IMR-90 (cell line): Measurements from ENCODE around the gene GPX3. TPM values are rescaled to one million over a fixed set of nuclear protein-coding genes. Genes with fewer than 3 reads are reported as not detected.

Experiments used
- ATAC-seq: fragments of 200-7000 bp; cut with Tn5 transposase; 2 replicates; pipeline ENCODE4 v1.9.1; 2020; ENCODE audit warnings: low read depth, mild to moderate bottlenecking, moderate library complexity
- BruUV-seq: library from RNA; stranded (reverse); fragments of 400-500 nt; replicated peaks from 2 replicates; lab custom pipeline; 2021; lab: Mats Ljungman, UMichigan
- CTCF ChIA-PET: fragments of 300-600 bp; formaldehyde crosslinking; extraction: SDS; loops from one replicate; lab custom pipeline; 2021; ENCODE audit warnings: antibody characterized with exemption; lab: Yijun Ruan, JAX
- POLR2A ChIA-PET: fragments of 300-600 bp; sonication (Branson Sonifier 250); formaldehyde crosslinking; loops from one replicate; lab custom pipeline; 2022; ENCODE audit warnings: antibody characterized with exemption; ENCODE audit not compliant: unreplicated experiment; lab: Charles Lee
- DNase-seq: peaks from one replicate; pipeline ENCODE4 v3.0.0; 2013
- H2AFZ ChIP-seq: replicated peaks from 2 replicates; pipeline ENCODE3; 2013; ENCODE audit warnings: low read length, mild to moderate bottlenecking; ENCODE audit not compliant: poor library complexity
- H2AK5ac ChIP-seq: 2 replicates; pipeline ENCODE4 v1.6.1; 2013; ENCODE audit warnings: low read depth, low read length, inconsistent platforms
- H2AK9ac ChIP-seq: replicated peaks from 2 replicates; pipeline ENCODE3; 2013; ENCODE audit warnings: mild to moderate bottlenecking, low read depth, low read length, moderate library complexity; ENCODE audit not compliant: poor library complexity
- H2BK120ac ChIP-seq: 2 replicates; pipeline ENCODE4 v1.6.1; 2013; ENCODE audit warnings: low read depth, low read length, inconsistent platforms
- H2BK15ac ChIP-seq: 3 replicates; pipeline ENCODE4 v1.6.1; 2013; ENCODE audit warnings: low read depth, low read length, inconsistent platforms
- H2BK20ac ChIP-seq: 2 replicates; pipeline ENCODE4 v1.6.1; 2013; ENCODE audit warnings: low read depth, mild to moderate bottlenecking, inconsistent platforms, low read length, moderate library complexity
- H2BK5ac ChIP-seq: 2 replicates; pipeline ENCODE4 v1.6.1; 2013; ENCODE audit warnings: mild to moderate bottlenecking, low read depth, low read length, inconsistent platforms; ENCODE audit not compliant: poor library complexity, severe bottlenecking
- H3K14ac ChIP-seq: replicated peaks from 2 replicates; pipeline ENCODE4 v1.6.1; 2013; ENCODE audit warnings: low read depth, low read length, inconsistent platforms
- H3K18ac ChIP-seq: 2 replicates; pipeline ENCODE4 v1.6.1; 2013; ENCODE audit warnings: low read depth, low read length, control low read depth
- H3K23ac ChIP-seq: 2 replicates; pipeline ENCODE4 v1.6.1; 2013; ENCODE audit warnings: low read depth, low read length, inconsistent platforms
- H3K27ac ChIP-seq: 2 replicates; pipeline ENCODE4 v1.5.1; 2013; ENCODE audit warnings: mild to moderate bottlenecking, control low read depth, low read length; ENCODE audit not compliant: insufficient read depth
- H3K27me3 ChIP-seq: 2 replicates; pipeline ENCODE4 v1.6.1; 2013; ENCODE audit warnings: low read length; ENCODE audit not compliant: control insufficient read depth, insufficient read depth
- H3K36me3 ChIP-seq: 2 replicates; pipeline ENCODE4 v1.6.1; 2013; ENCODE audit warnings: low read length, mixed read lengths; ENCODE audit not compliant: control insufficient read depth, insufficient read depth
- H3K4ac ChIP-seq: 2 replicates; pipeline ENCODE4 v1.6.1; 2013; ENCODE audit warnings: low read depth, low read length, inconsistent platforms
- H3K4me1 ChIP-seq: 2 replicates; pipeline ENCODE4 v1.6.1; 2013; ENCODE audit warnings: low read length, mixed read lengths; ENCODE audit not compliant: control insufficient read depth, insufficient read depth
- H3K4me2 ChIP-seq: 2 replicates; pipeline ENCODE4 v1.6.1; 2013; ENCODE audit warnings: low read depth, mild to moderate bottlenecking, control low read depth, low read length, moderate library complexity
- H3K4me3 ChIP-seq: 2 replicates; pipeline ENCODE4 v1.5.1; 2013; ENCODE audit warnings: low read depth, mild to moderate bottlenecking, control low read depth, low read length, moderate library complexity; ENCODE audit not compliant: insufficient read depth
- H3K56ac ChIP-seq: 2 replicates; pipeline ENCODE4 v1.6.1; 2013; ENCODE audit warnings: low read length, inconsistent platforms; ENCODE audit not compliant: insufficient read depth; ENCODE audit errors: extremely low read depth
- H3K79me1 ChIP-seq, 2 experiments: 2 replicates each; pipeline ENCODE4 v1.6.1; 2013; ENCODE audit warnings: low read length in 2 of 2, inconsistent platforms in 1 of 2, low read depth in 1 of 2
- H3K9ac ChIP-seq: 2 replicates; pipeline ENCODE4 v1.6.1; 2013; ENCODE audit warnings: low read depth, low read length, control low read depth
- H3K9me1 ChIP-seq: 2 replicates; pipeline ENCODE4 v1.6.1; 2013; ENCODE audit warnings: low read length, inconsistent platforms; ENCODE audit not compliant: insufficient read depth
- H3K9me3 ChIP-seq: 2 replicates; pipeline ENCODE4 v1.6.1; 2013; ENCODE audit warnings: low read length; ENCODE audit not compliant: control insufficient read depth, insufficient read depth
- H4K20me1 ChIP-seq: 2 replicates; pipeline ENCODE4 v1.6.1; 2013; ENCODE audit warnings: low read length, inconsistent platforms; ENCODE audit not compliant: insufficient read depth
- H4K5ac ChIP-seq: 2 replicates; pipeline ENCODE4 v1.6.1; 2013; ENCODE audit warnings: mild to moderate bottlenecking, low read depth, low read length, control low read depth
- H4K8ac ChIP-seq, 2 experiments: 2 replicates each; pipeline ENCODE4 v1.6.1; 2013; ENCODE audit warnings: low read depth in 2 of 2, low read length in 2 of 2, control low read depth in 1 of 2, inconsistent platforms in 1 of 2
- H4K91ac ChIP-seq: 2 replicates; pipeline ENCODE4 v1.6.1; 2013; ENCODE audit warnings: low read depth, low read length, inconsistent platforms; ENCODE audit not compliant: insufficient read depth
- BHLHE40 ChIP-seq: fragments of 150-350 bp; IDR thresholded peaks from 2 replicates; pipeline ENCODE4 v1.6.1; 2016; ENCODE audit warnings: mild to moderate bottlenecking, low read depth, low read length
- CEBPB ChIP-seq: IDR thresholded peaks from 2 replicates; pipeline ENCODE4 v1.6.1; 2012; ENCODE audit warnings: low read depth, low read length, improper control_type of control experiment
- ELK1 ChIP-seq: fragments of 150-350 bp; IDR thresholded peaks from 2 replicates; pipeline ENCODE4 v1.6.1; 2016; ENCODE audit warnings: low read depth, mild to moderate bottlenecking, low read length, moderate library complexity, borderline replicate concordance
- MAFK ChIP-seq: IDR thresholded peaks from 2 replicates; pipeline ENCODE4 v1.6.1; 2012; ENCODE audit warnings: low read depth, low read length, improper control_type of control experiment
- MXI1 ChIP-seq: IDR thresholded peaks from 2 replicates; pipeline ENCODE4 v1.6.1; 2012; ENCODE audit warnings: low read depth, mild to moderate bottlenecking, low read length, moderate library complexity, borderline replicate concordance
- RAD21 ChIP-seq: IDR thresholded peaks from 2 replicates; pipeline ENCODE4 v1.6.1; 2012; ENCODE audit warnings: low read length, improper control_type of control experiment
- USF2 ChIP-seq: fragments of 150-350 bp; IDR thresholded peaks from 2 replicates; pipeline ENCODE4 v1.6.1; 2017; ENCODE audit warnings: mild to moderate bottlenecking, antibody characterized with exemption, low read length, low read depth
- WGBS, 2 experiments: methylation state at CpG; one replicate each; pipeline versions ENCODE4 v1.1.5 to v1.1.7; 2013; ENCODE audit warnings: missing lambda C conversion rate in 2 of 2; ENCODE audit not compliant: insufficient read length in 1 of 2; ENCODE audit errors: extremely low coverage in 2 of 2; 5-methylcytosine and 5-hydroxymethylcytosine counted together
- dilution Hi-C: fragments of 300-500 bp; cut with HindIII; formaldehyde crosslinking; loops from one replicate; pipeline ENCODE4 v1.14.3; 2018; ENCODE audit warnings: low sequenced_read_pairs; ENCODE audit not compliant: unreplicated experiment
- in situ Hi-C: fragments of 300-500 bp; cut with MboI; formaldehyde crosslinking; loops from 3 replicates; pipeline ENCODE4 v1.14.3; 2019; ENCODE audit warnings: low sequenced_read_pairs, inconsistent platforms, mixed read lengths
- intact Hi-C: fragments of 100-400 bp; cut with micrococcal nuclease; formaldehyde crosslinking; loops from 2 replicates; pipeline ENCODE4 v1.10.0; 2022
- polyA plus RNA-seq, 3 experiments: library from polyadenylated mRNA; depleted of rRNA; stranded (reverse); fragments of >200 nt; gene quantifications; 2 replicates each; pipeline ENCODE4 v1.2.3, GENCODE V29; 2012; ENCODE audit warnings: low replicate concordance in 1 of 3
- total RNA-seq: library from RNA; depleted of rRNA; stranded (reverse); fragments of >200 nt; gene quantifications from 2 replicates; pipeline ENCODE4 v1.2.3, GENCODE V29; 2012
- TF ChIP-seq, protein P1 (sequence below): conservative IDR thresholded peaks from 2 replicates; pipeline ENCODE4 v1.5.1; 2012; ENCODE audit warnings: mild to moderate bottlenecking, low read depth, low read length, improper control_type of control experiment

The GPX3 gene
- total and polyA plus RNA-seq, 2 of the 4 experiments (the other 2 are of a cell fraction), result 0.36 to 1.0 TPM

GRCh38 chr5:151029179-151030055 lies 9.0 kb downstream of the GPX3 start (continued):
- TF ChIP-seq USF2, result no peak

- TF ChIP-seq RAD21 (no peak), MXI1 (no peak), CEBPB (no peak), ELK1 (no peak), BHLHE40 (no peak), MAFK (no peak)
- TF ChIP-seq, protein P1, sequence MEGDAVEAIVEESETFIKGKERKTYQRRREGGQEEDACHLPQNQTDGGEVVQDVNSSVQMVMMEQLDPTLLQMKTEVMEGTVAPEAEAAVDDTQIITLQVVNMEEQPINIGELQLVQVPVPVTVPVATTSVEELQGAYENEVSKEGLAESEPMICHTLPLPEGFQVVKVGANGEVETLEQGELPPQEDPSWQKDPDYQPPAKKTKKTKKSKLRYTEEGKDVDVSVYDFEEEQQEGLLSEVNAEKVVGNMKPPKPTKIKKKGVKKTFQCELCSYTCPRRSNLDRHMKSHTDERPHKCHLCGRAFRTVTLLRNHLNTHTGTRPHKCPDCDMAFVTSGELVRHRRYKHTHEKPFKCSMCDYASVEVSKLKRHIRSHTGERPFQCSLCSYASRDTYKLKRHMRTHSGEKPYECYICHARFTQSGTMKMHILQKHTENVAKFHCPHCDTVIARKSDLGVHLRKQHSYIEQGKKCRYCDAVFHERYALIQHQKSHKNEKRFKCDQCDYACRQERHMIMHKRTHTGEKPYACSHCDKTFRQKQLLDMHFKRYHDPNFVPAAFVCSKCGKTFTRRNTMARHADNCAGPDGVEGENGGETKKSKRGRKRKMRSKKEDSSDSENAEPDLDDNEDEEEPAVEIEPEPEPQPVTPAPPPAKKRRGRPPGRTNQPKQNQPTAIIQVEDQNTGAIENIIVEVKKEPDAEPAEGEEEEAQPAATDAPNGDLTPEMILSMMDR, result no peak
- ChIA-PET POLR2A (no interaction called here), CTCF (interaction anchor here (0.8 to 1.3 kb wide), 2 partner anchors 9 to 85 kb away, joined by 3 to 4 read pairs; no protein-coding TSS in a partner anchor)
- Histone ChIP-seq H3K9me1 (peaks cover 34% of the 10 kb centered on the region), H3K9ac (no peak overlapping the region), H3K36me3 (peaks cover 60% of the 10 kb centered on the region), H3K4me3 (no peak overlapping the region), H2AK5ac (no peak overlapping the region), H3K9me3 (no peaks in the 10 kb centered on the region), H2AK9ac (no peak overlapping the region), H2BK20ac (no peak overlapping the region), H3K4me2 (no peak overlapping the region), H3K27ac (peak overlapping the region; percentile 12; the same call in 1 of the 2 replicates), H2AFZ (no peak overlapping the region), H3K23ac (no peak overlapping the region), H4K91ac (no peak overlapping the region), H3K79me1 (peaks cover 5 to 14% of the 10 kb centered on the region in 2 experiments; a peak in 2 of 4 replicates), H4K20me1 (peaks cover 2% of the 10 kb centered on the region), H3K4me1 (peaks cover 4% of the 10 kb centered on the region; the same call in 1 of the 2 replicates), H3K4ac (no peak overlapping the region), H4K5ac (no peak overlapping the region; the same call in 1 of the 2 replicates), H2BK120ac (no peak overlapping the region), H4K8ac (no peak overlapping the region), H3K56ac (no peak overlapping the region), H3K18ac (no peak overlapping the region; the same call in 1 of the 2 replicates), H2BK15ac (no peak overlapping the region), H3K14ac (no peak overlapping the region), H3K27me3 (no peaks in the 10 kb centered on the region), H2BK5ac (no peak overlapping the region)
- WGBS, 2 experiments, result no CpG with 5 or more reads among the region's 5 CpGs
- dilution Hi-C loops, result no loop called here
- DNase-seq (no peak), ATAC-seq (no peak; the same call in 1 of the 2 replicates)
- intact Hi-C loops, result no loop called here
- BruUV-seq, result no TSS peak
- in situ Hi-C loops, result no loop called here
Measured at GRCh38 chr5:151030056-151030336, 9.6 kb downstream of the GPX3 start.
